ENCODE results near the gene PDCD1LG2.

The PDCD1LG2 gene

GRCh38 chr9:5531101-5531882 lies 21.0 kb downstream of the PDCD1LG2 start:
- DNase-seq (ENCODE audit: low read depth), result no peak

GRCh38 chr9:5532306-5532705 lies 22.0 kb downstream of the PDCD1LG2 start:
- DNase-seq (ENCODE audit: low read depth), result no peak

GRCh38 chr9:5532790-5533189 lies 22.5 kb downstream of the PDCD1LG2 start:
- DNase-seq (ENCODE audit: low read depth), result no peak

GRCh38 chr9:5536684-5537083 lies 26.4 kb downstream of the PDCD1LG2 start:
- no peak for DNase-seq (ENCODE audit: low read depth)

- DNase-seq (ENCODE audit: low read depth), result no peak
Observed at GRCh38 chr9:5543875-5544702, 33.8 kb downstream of the PDCD1LG2 start.

DNA sequence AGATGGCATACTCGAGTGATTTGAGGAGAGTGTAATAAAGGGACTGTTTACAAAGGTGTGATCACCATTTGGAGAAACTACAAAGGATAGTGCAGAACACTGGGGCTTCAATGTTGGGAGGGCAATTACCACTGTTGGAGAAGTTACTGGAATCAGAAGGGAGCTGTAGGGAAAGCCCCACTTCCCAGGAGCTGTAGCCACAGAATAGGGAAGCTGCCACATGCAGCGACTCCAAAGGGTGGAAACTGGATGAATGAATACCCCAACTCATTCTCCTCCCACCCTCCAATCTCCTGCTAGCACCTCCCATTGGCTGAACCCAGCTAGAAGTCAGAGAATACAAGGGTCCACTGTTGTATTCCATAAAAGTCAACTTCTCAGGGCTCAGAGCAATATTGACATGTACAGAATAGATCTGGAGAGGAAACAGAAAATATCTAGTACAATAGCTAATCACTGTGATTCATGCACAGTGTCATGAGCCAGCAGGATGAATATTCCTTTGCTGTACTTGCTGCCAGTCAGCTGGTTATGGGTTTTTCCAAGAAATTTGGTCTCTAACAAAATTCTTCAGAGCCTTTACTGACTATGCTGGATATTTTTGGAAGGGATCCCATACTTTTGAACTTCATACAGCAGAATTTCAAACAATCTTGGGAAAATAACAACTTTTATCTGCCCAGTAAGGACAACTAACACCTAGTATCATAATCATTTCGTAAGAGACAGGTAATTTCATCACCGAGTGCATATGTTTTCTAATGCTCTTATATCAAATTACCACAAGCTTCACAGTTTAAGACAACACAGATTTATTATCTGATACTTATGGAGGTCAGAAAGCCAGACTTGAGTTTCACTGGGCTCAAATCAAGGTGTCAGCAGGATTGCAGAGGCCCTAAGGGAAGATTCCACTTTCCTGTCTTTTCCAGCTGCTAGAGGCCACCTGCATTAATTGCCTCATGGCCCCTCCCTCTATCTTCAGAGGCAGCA lies 39.6 kb downstream of the PDCD1LG2 start:
- DNase-seq (ENCODE audit: low read depth), result no peak

- DNase-seq (ENCODE audit: low read depth), result no peak
Observed at GRCh38 chr9:5551368-5552150, 41.2 kb downstream of the PDCD1LG2 start.

GRCh38 chr9:5552301-5552700 lies 42.0 kb downstream of the PDCD1LG2 start:
- DNase-seq (ENCODE audit: low read depth), result no peak

GRCh38 chr9:5553211-5553610 lies 42.9 kb downstream of the PDCD1LG2 start:
- DNase-seq (ENCODE audit: low read depth), result no peak

GRCh38 chr9:5554254-5554653 lies 43.9 kb downstream of the PDCD1LG2 start:
- DNase-seq (ENCODE audit: low read depth), result no peak

DNA sequence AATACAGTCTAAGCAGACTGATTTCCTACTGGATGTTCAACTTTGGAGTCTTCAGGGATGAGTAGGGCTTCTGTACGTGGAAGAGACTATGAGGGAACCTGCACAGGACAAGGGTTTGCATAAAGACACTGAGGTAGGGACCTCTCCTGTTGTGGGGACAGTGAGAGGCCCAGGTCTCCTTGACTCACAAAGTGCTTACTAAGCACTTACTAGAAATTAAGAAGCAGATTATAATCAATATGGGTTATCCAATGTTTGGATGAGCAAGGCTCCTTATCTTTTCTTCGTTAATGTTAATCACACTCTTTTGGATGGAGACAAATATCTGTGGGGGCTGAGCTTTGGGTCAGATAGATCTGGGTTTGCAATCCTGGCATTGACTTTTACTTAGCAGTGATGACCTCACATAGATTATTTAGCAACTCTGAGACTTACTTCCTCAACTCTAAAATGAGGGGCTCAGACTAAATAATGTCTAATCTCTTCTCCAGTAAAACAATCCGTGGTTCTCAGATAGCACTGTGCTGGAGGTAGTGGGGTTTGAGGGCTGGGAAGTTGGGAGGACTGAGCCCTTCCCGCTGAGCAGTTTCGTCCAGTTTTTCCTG lies 45.9 kb downstream of the PDCD1LG2 start:
- no peak for DNase-seq (ENCODE audit: low read depth)

GRCh38 chr9:5557606-5558587 lies 47.6 kb downstream of the PDCD1LG2 start:
- DNase-seq (ENCODE audit: low read depth), result peak; percentile 16

- no peak for DNase-seq (ENCODE audit: low read depth)
Observed at GRCh38 chr9:5559659-5560058, 49.3 kb downstream of the PDCD1LG2 start.

- DNase-seq (ENCODE audit: low read depth), result no peak
Observed at GRCh38 chr9:5560443-5561100, 50.2 kb downstream of the PDCD1LG2 start.

- no peak for DNase-seq (ENCODE audit: low read depth)
Observed at GRCh38 chr9:5561828-5562488, 51.6 kb downstream of the PDCD1LG2 start.

- no peak for DNase-seq (ENCODE audit: low read depth)
Observed at GRCh38 chr9:5562806-5563416, 52.6 kb downstream of the PDCD1LG2 start.

- no peak for DNase-seq (ENCODE audit: low read depth)
Observed at GRCh38 chr9:5563417-5563815, 53.1 kb downstream of the PDCD1LG2 start.

DNA sequence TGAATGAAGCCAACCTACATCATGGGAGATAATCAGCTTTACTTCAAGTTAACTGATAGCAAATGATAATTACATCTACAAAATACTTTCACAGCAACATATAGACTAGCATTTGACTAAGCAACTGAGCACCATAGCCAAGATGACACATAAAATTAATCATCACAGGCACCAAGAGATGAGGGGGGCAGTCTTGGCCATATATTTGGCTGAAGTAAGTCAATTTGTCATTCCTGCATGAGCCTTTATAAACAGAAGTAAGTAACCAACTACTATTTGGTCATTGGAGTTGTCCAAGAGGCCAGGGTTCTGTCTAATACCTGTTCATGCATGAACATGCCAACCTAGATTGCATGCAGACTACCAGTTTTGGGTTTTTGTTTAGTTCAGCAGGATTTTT lies 53.6 kb downstream of the PDCD1LG2 start:
- no peak for DNase-seq (ENCODE audit: low read depth)

Data from fibroblast of the conjunctiva (primary cell).